ENCODE data around the gene GPR15.

GPR15 gene

DNA sequence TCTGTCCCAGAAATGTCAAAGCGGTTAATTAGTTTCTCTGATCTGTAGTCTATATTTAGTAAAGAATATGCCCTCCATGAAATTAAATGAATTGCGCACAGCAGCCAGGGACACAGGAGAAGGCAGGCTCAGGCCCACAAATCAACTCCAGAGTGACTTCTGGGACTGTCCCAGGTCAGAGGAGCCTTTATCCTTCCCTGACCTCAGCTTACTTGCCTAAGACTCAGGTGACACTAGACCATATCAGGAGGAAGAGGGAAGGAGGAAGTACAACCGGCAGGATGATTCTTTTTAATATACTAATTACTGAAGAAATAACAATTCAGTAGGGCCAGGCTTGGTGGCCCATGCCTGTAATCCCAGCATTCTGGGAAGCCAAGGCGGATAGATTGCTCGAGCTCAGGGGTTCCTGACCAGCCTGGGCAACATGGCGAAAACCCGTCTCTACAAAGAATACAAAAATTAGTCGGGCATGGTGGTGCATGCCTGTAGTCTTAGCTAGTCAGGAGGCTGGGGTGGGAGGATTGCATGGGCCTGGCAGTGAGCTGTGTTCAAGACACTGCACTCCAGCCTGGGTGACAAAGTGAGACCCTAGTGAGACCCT lies 1.8 kb upstream of the GPR15 start:
- no peak for TF ChIP-seq ZFX (IDR thresholded peaks at IDR 0.05; ENCODE audit: borderline replicate concordance)
- TF ChIP-seq, protein P1, sequence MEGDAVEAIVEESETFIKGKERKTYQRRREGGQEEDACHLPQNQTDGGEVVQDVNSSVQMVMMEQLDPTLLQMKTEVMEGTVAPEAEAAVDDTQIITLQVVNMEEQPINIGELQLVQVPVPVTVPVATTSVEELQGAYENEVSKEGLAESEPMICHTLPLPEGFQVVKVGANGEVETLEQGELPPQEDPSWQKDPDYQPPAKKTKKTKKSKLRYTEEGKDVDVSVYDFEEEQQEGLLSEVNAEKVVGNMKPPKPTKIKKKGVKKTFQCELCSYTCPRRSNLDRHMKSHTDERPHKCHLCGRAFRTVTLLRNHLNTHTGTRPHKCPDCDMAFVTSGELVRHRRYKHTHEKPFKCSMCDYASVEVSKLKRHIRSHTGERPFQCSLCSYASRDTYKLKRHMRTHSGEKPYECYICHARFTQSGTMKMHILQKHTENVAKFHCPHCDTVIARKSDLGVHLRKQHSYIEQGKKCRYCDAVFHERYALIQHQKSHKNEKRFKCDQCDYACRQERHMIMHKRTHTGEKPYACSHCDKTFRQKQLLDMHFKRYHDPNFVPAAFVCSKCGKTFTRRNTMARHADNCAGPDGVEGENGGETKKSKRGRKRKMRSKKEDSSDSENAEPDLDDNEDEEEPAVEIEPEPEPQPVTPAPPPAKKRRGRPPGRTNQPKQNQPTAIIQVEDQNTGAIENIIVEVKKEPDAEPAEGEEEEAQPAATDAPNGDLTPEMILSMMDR (IDR thresholded peaks at IDR 0.05), result no peak
- no peak overlapping the region for H3K27ac ChIP-seq

DNA sequence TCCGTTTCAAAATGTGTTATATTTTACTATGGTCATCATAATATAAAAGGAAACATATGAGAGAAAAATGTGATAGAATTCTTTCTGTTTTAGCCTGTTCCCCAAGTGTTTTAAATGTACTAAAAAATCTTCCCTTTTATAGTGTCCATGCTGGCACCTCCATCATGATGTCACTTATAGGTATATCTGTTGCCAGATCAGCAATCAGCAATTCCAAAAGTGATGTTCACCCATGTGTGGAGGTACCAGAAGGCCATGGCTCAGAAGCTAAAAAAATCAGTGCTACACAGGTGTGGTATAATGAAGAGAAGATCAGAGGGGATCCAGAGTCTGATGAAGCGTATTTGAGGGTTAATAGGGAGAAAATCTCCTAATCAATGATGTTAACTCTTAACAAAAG lies 1.1 kb upstream of the GPR15 start:
- H3K27ac ChIP-seq, result no peak overlapping the region
- no peak for TF ChIP-seq ZFX (IDR thresholded peaks at IDR 0.05; ENCODE audit: borderline replicate concordance)
- TF ChIP-seq, protein P1 (IDR thresholded peaks at IDR 0.05), result no peak

DNA sequence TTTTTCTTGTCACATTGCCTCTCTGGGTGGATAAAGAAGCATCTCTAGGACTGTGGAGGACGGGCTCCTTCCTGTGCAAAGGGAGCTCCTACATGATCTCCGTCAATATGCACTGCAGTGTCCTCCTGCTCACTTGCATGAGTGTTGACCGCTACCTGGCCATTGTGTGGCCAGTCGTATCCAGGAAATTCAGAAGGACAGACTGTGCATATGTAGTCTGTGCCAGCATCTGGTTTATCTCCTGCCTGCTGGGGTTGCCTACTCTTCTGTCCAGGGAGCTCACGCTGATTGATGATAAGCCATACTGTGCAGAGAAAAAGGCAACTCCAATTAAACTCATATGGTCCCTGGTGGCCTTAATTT lies 478 bp downstream of the GPR15 start:
- no peak for TF ChIP-seq ZFX (IDR thresholded peaks at IDR 0.05; ENCODE audit: borderline replicate concordance)
- TF ChIP-seq, protein P1 (IDR thresholded peaks at IDR 0.05), result no peak
- no peak overlapping the region for H3K27ac ChIP-seq

DNA sequence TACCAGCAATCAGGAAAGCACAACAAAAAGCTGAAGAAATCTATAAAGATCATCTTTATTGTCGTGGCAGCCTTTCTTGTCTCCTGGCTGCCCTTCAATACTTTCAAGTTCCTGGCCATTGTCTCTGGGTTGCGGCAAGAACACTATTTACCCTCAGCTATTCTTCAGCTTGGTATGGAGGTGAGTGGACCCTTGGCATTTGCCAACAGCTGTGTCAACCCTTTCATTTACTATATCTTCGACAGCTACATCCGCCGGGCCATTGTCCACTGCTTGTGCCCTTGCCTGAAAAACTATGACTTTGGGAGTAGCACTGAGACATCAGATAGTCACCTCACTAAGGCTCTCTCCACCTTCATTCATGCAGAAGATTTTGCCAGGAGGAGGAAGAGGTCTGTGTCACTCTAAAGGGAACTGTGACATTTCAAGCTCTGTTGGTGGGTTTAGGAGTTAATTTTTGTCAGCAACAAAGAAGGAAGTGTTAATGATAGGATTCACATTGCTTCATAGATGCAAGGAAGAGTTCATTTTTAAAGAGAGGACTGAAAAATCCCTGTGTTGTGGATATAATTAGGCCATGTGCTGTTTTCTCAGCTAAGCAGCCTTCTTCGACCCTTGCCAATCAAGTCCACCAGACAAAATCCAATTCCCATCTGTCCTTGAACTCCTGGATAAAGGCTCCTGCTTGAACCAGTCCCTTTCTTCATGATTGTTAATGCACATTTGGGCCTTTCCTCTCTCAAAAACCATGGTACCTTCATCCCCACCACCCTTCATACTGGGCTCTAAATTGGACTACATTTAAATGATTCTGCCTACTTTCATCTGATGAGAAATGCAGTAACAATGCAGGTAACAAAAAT lies 1.2 kb downstream of the GPR15 start:
- TF ChIP-seq ZFX (IDR thresholded peaks at IDR 0.05; ENCODE audit: borderline replicate concordance), result no peak
- TF ChIP-seq, protein P1 (IDR thresholded peaks at IDR 0.05), result no peak
- no peak overlapping the region for H3K27ac ChIP-seq

DNA sequence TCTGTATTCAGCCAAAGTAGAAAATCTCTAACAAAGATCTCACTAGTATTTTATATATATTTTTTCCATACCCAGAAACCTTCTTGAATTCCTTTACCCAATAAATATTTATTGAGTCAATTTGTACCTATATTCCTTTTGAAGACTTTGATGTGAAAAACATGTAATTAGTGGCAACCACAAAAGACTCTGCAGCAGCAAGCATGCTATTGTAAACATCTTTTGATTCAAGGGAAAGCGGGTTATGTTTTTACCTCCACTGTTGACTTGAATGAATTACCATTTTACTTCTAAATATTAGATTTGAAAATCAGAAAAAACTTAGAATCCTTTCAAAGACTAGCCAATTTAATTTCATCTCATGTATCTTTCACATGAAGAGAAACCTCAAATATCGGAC lies 2.4 kb downstream of the GPR15 start:
- no peak overlapping the region for H3K27ac ChIP-seq
- TF ChIP-seq, protein P1 (IDR thresholded peaks at IDR 0.05), result no peak
- no peak for TF ChIP-seq ZFX (IDR thresholded peaks at IDR 0.05; ENCODE audit: borderline replicate concordance)

DNA sequence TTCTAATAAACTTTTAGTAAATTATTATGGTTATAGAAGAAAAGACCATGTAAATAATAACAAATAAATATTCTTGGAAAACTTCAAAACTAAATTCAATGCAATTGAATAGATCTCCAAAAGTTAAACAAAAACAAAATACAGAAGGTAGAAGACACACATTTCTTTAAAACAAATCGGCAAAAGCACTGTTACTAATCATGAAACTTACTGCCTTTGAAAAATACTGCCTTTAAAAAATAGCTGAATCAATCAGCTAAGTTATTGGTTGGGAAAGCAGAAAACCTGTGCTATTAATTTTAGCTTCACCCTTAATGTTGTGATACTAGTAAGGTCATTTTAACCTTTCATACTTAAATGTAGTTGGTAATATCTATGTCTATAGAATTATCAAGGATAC lies 3.0 kb downstream of the GPR15 start:
- TF ChIP-seq ZFX (IDR thresholded peaks at IDR 0.05; ENCODE audit: borderline replicate concordance), result no peak
- TF ChIP-seq, protein P1 (IDR thresholded peaks at IDR 0.05), result no peak
- no peak overlapping the region for H3K27ac ChIP-seq

DNA sequence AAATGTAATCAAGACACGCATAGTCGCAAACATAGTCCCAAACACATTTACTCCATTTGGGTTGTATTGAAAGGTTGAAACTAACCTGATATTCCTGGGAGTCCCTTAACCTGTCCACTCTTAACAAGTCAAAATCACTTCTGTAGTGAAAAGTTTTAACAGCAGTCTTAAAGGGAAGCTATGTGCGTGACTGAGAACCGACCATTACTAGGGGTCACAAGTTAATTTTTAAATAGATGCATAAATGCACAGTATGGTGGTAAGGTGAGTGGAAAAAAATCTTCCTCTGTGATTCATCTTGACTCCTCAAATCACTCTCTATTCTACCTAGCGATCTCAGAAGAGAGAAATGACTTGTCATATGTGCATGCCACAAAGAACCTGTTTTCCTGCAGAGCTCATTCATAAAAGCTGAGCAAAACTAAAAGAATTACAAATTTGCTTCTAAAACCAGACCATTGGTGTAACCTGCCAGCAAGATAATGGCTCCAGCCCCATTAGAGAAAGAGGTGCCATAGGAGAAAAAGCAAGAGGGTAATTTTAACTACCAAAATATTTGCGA lies 4.8 kb downstream of the GPR15 start:
- TF ChIP-seq ZFX (IDR thresholded peaks at IDR 0.05; ENCODE audit: borderline replicate concordance), result no peak
- TF ChIP-seq, protein P1 (IDR thresholded peaks at IDR 0.05), result no peak
- no peak overlapping the region for H3K27ac ChIP-seq

All from 22Rv1 (cell line).